Parathyroid adenoma (tissue), 2 donors: ENCODE data around the gene LMO2.
A peak's percentile ranks its signal among the peaks of the same experiment; 100 is the strongest.

Source experiments
- H2AFZ ChIP-seq: fragments of 300-600 bp; sonication (generic); one replicate; pipeline ENCODE4 v1.7.0; 2017; ENCODE audit warnings: antibody characterized with exemption, mild to moderate bottlenecking
- H3K27ac ChIP-seq: fragments of 300-600 bp; sonication (generic); one replicate; pipeline ENCODE4 v1.7.0; 2017
- H3K27me3 ChIP-seq: fragments of 300-600 bp; sonication (generic); one replicate; pipeline ENCODE4 v1.7.0; 2017; ENCODE audit warnings: low read length; ENCODE audit not compliant: control insufficient read depth, insufficient read depth
- H3K36me3 ChIP-seq: fragments of 300-600 bp; sonication (generic); one replicate; pipeline ENCODE4 v1.7.0; 2017; ENCODE audit warnings: low read length; ENCODE audit not compliant: control insufficient read depth, insufficient read depth
- H3K4me1 ChIP-seq: fragments of 300-600 bp; sonication (generic); one replicate; pipeline ENCODE4 v1.7.0; 2017; ENCODE audit warnings: control low read depth
- H3K4me2 ChIP-seq: fragments of 300-600 bp; sonication (generic); one replicate; pipeline ENCODE4 v1.7.0; 2017; ENCODE audit warnings: low read length
- H3K4me3 ChIP-seq: fragments of 300-600 bp; sonication (generic); one replicate; pipeline ENCODE4 v1.7.0; 2017; ENCODE audit warnings: low read depth, low read length
- H3K79me2 ChIP-seq: fragments of 300-600 bp; sonication (generic); one replicate; pipeline ENCODE4 v1.7.0; 2017; ENCODE audit warnings: control low read depth
- H3K9ac ChIP-seq: fragments of 300-600 bp; sonication (generic); one replicate; pipeline ENCODE4 v1.7.0; 2017; ENCODE audit warnings: mild to moderate bottlenecking
- H3K9me3 ChIP-seq: fragments of 300-600 bp; sonication (generic); one replicate; pipeline ENCODE4 v1.7.0; 2017; ENCODE audit warnings: low read length; ENCODE audit not compliant: control insufficient read depth
- TF ChIP-seq, protein P1 (sequence below): fragments of 300-600 bp; sonication (generic); IDR thresholded peaks from one replicate; pipeline ENCODE4 v1.7.0; 2017; ENCODE audit warnings: antibody characterized with exemption, mild to moderate bottlenecking
- donor health status: primary hyperparathyroidism.

The LMO2 gene

DNA sequence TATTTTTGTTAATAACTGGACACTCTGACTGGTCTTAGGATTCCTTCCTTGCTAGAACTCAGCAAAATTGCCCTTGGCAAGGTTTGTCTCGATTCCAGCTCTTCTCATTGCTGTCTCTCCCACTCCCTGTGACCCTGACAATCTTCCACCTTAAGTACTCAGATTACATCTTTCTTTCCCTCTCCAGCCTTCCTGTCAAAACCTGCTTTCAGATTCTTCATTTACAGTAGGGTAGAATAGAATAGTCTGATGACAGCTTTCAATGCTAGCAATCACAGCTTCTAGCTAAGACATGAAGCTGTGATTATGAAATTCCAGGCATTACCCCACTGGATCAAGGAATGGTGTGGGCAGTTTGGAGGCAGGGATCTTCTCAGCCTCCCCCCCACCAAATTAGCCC is 39.2 kb upstream of the LMO2 start:
- Histone ChIP-seq H3K4me2 (no peak overlapping the region), H3K9me3 (no peaks in the 10 kb centered on the region), H3K9ac (no peak overlapping the region), H3K79me2 (no peaks in the 10 kb centered on the region), H3K36me3 (no peaks in the 10 kb centered on the region), H3K27me3 (no peaks in the 10 kb centered on the region), H3K27ac (peak overlapping the region; percentile 47), H3K4me1 (no peaks in the 10 kb centered on the region), H2AFZ (peak overlapping the region; percentile 22), H3K4me3 (no peak overlapping the region)
- TF ChIP-seq, protein P1, sequence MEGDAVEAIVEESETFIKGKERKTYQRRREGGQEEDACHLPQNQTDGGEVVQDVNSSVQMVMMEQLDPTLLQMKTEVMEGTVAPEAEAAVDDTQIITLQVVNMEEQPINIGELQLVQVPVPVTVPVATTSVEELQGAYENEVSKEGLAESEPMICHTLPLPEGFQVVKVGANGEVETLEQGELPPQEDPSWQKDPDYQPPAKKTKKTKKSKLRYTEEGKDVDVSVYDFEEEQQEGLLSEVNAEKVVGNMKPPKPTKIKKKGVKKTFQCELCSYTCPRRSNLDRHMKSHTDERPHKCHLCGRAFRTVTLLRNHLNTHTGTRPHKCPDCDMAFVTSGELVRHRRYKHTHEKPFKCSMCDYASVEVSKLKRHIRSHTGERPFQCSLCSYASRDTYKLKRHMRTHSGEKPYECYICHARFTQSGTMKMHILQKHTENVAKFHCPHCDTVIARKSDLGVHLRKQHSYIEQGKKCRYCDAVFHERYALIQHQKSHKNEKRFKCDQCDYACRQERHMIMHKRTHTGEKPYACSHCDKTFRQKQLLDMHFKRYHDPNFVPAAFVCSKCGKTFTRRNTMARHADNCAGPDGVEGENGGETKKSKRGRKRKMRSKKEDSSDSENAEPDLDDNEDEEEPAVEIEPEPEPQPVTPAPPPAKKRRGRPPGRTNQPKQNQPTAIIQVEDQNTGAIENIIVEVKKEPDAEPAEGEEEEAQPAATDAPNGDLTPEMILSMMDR = no peak

- H3K27ac ChIP-seq = peak overlapping the region; percentile 69
- H3K4me1 ChIP-seq = no peaks in the 10 kb centered on the region
- H2AFZ ChIP-seq = peak overlapping the region; percentile 22
- no peaks in the 10 kb centered on the region for H3K36me3 ChIP-seq
- TF ChIP-seq, protein P1 = no peak
- no peaks in the 10 kb centered on the region for H3K79me2 ChIP-seq
- no peaks in the 10 kb centered on the region for H3K9me3 ChIP-seq
- H3K4me2 ChIP-seq = no peak overlapping the region
- no peaks in the 10 kb centered on the region for H3K27me3 ChIP-seq
- H3K9ac ChIP-seq = no peak overlapping the region
- no peak overlapping the region for H3K4me3 ChIP-seq
These were observed 38.6 kb upstream of the LMO2 start for GRCh38 chr11:33930317-33931021.

DNA sequence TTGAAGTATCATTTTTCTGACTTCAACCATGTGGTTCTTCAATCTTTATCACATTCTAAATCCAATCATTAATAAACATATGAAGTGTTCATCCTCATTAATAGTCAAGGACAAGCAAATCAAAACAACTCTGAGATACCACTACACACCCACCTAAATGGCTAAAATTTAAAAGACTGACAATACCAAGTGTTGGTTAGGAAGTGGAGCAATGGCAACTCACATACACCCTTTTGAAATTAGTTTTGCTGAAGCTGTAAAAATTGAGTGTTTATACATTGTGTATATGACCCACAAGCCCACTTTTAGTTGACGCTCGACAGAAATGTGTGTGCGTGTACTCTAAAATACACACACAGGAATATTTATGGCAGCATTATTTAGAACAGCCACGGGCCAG is 36.7 kb upstream of the LMO2 start:
- Histone ChIP-seq H3K4me3 (no peak overlapping the region), H3K9ac (no peak overlapping the region), H3K9me3 (no peaks in the 10 kb centered on the region), H3K27ac (no peak overlapping the region), H3K4me2 (no peak overlapping the region), H2AFZ (no peak overlapping the region), H3K27me3 (no peaks in the 10 kb centered on the region), H3K79me2 (no peaks in the 10 kb centered on the region), H3K4me1 (no peaks in the 10 kb centered on the region), H3K36me3 (no peaks in the 10 kb centered on the region)
- TF ChIP-seq, protein P1 = no peak

- no peaks in the 10 kb centered on the region for H3K9me3 ChIP-seq
- no peaks in the 10 kb centered on the region for H3K36me3 ChIP-seq
- TF ChIP-seq, protein P1 = no peak
These were observed 35.0 kb upstream of the LMO2 start for GRCh38 chr11:33926671-33927552.

More at GRCh38 chr11:33926671-33927552, 35.0 kb upstream of the LMO2 start:
- H3K4me3 ChIP-seq = no peak overlapping the region
- H3K9ac ChIP-seq = no peak overlapping the region
- no peak overlapping the region for H3K4me2 ChIP-seq
- no peak overlapping the region for H2AFZ ChIP-seq
- no peaks in the 10 kb centered on the region for H3K27me3 ChIP-seq
- no peaks in the 10 kb centered on the region for H3K4me1 ChIP-seq
- H3K27ac ChIP-seq = no peak overlapping the region
- no peaks in the 10 kb centered on the region for H3K79me2 ChIP-seq
